NCI-H69 (cell line): Measurements from ENCODE around the gene MAP10.

ENCODE experiments used
- DNase-seq: peaks from one replicate; lab custom pipeline; 2025; lab: John Stamatoyannopoulos, UW

MAP10 gene

DNA sequence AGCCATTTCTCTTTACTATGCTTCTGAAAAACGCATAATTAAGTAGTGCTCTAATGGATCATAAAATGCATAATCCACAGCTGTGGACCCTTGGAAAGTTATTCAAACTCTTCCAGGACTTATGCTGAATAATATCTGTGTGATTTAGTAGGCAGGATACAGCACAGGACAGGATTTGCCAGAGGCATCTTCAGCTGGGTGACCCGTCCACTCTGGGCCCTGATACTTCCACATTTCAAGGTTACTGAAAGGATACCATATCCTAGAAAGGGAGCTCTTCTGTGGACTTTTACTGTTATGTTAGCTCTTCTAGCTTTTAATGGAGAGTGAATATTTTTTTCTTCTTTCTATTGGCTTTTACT, 49.6 kb downstream of the MAP10 start:
- DNase-seq = no peak

DNA sequence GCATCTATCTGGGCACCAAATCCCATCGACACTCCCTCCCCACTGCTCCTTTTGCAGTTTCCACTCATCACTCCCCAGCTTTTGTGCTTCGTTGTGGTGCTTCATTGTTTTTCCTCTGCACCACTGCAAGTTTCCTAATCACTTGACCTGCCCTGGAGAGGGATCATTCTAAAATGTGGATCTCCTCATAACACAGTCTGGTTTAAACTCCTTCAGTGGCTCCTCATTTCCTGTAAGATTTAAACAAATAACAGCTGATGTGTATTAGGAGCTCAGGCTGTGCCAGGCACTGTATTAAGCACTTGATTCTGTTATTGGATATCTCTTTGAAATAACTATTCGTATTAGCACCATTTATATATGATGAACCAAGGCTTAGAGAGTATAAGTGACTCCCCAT, 51.3 kb downstream of the MAP10 start:
- no peak for DNase-seq
